Mesothelial cell of epicardium (in vitro differentiated cells): ENCODE results near the gene IQCF6. TPM values are rescaled to one million over a fixed set of nuclear protein-coding genes. Genes with fewer than 3 reads are reported as not detected.
A peak's percentile ranks its signal among the peaks of the same experiment; 100 is the strongest.

Source experiments
- DNase-seq, 2 experiments: peaks; one replicate each; pipeline ENCODE4 v3.0.0; 2021; ENCODE audit warnings: low spot score in 2 of 2; ENCODE audit not compliant: unreplicated experiment in 2 of 2
- H3K27ac Mint-ChIP-seq: 2 replicates; pipeline ENCODE4 v1.8.0; 2021; ENCODE audit warnings: mixed read lengths
- H3K27me3 Mint-ChIP-seq: 2 replicates; pipeline ENCODE4 v1.8.0; 2021; ENCODE audit warnings: low read depth, mixed read lengths
- H3K36me3 Mint-ChIP-seq: 2 replicates; pipeline ENCODE4 v1.8.0; 2021; ENCODE audit warnings: mixed read lengths
- H3K4me1 Mint-ChIP-seq: 2 replicates; pipeline ENCODE4 v1.8.0; 2021; ENCODE audit warnings: mixed read lengths
- H3K4me3 Mint-ChIP-seq: 2 replicates; pipeline ENCODE4 v1.8.0; 2021; ENCODE audit warnings: mild to moderate bottlenecking, moderate library complexity, mixed read lengths
- H3K9me3 Mint-ChIP-seq: 2 replicates; pipeline ENCODE4 v1.8.0; 2021; ENCODE audit warnings: mixed read lengths
- CTCF ChIP-seq: fragments of 200-600 bp; sonication (generic); IDR thresholded peaks from one replicate; pipeline ENCODE4 v1.5.0; 2021; ENCODE audit warnings: antibody characterized with exemption; ENCODE audit not compliant: unreplicated experiment
- total RNA-seq: library from RNA; stranded (reverse); gene quantifications from 3 replicates; pipeline ENCODE4 v1.2.1, GENCODE V29; 2021

The IQCF6 gene
- total RNA-seq, 1 donor from 2014 or later: not detected

GRCh38 chr3:51800750-51801125 lies 21.7 kb upstream of the IQCF6 start:
- no peaks in the 10 kb centered on the region for H3K9me3 Mint-ChIP-seq
- DNase-seq: no peak
- H3K27ac Mint-ChIP-seq: no peak overlapping the region
- peaks cover 11% of the 10 kb centered on the region for H3K27me3 Mint-ChIP-seq
- no peak for TF ChIP-seq CTCF
- H3K4me3 Mint-ChIP-seq: no peak overlapping the region
- no peaks in the 10 kb centered on the region for H3K36me3 Mint-ChIP-seq
- peaks cover 23% of the 10 kb centered on the region for H3K4me1 Mint-ChIP-seq

- Mint-ChIP-seq H3K9me3 (no peaks in the 10 kb centered on the region), H3K36me3 (no peaks in the 10 kb centered on the region), H3K27ac (no peak overlapping the region), H3K4me3 (no peak overlapping the region), H3K27me3 (peaks cover 13% of the 10 kb centered on the region), H3K4me1 (peaks cover 24% of the 10 kb centered on the region)
- DNase-seq: no peak
- TF ChIP-seq CTCF: peak; percentile 75
Measured at GRCh38 chr3:51799879-51800749, 21.1 kb upstream of the IQCF6 start.

GRCh38 chr3:51798411-51798963 lies 19.4 kb upstream of the IQCF6 start:
- no peak for DNase-seq
- H3K9me3 Mint-ChIP-seq: no peaks in the 10 kb centered on the region
- no peak overlapping the region for H3K27ac Mint-ChIP-seq

GRCh38 chr3:51796854-51797253 lies 17.8 kb upstream of the IQCF6 start:
- no peak for TF ChIP-seq CTCF
- Mint-ChIP-seq H3K36me3 (no peaks in the 10 kb centered on the region), H3K27me3 (peaks cover 13% of the 10 kb centered on the region), H3K9me3 (no peaks in the 10 kb centered on the region), H3K4me3 (no peak overlapping the region), H3K27ac (no peak overlapping the region), H3K4me1 (peaks cover 25% of the 10 kb centered on the region)
- DNase-seq: no peak

More at GRCh38 chr3:51798411-51798963, 19.4 kb upstream of the IQCF6 start:
- Mint-ChIP-seq H3K4me3 (peak overlapping the region; percentile 26), H3K4me1 (peaks cover 25% of the 10 kb centered on the region), H3K27me3 (peaks cover 13% of the 10 kb centered on the region), H3K36me3 (no peaks in the 10 kb centered on the region)
- no peak for TF ChIP-seq CTCF

GRCh38 chr3:51794206-51794605 lies 15.2 kb upstream of the IQCF6 start:
- Mint-ChIP-seq H3K4me3 (no peak overlapping the region), H3K9me3 (no peaks in the 10 kb centered on the region), H3K36me3 (no peaks in the 10 kb centered on the region), H3K27ac (no peak overlapping the region), H3K27me3 (peaks cover 13% of the 10 kb centered on the region), H3K4me1 (peaks cover 10% of the 10 kb centered on the region)
- TF ChIP-seq CTCF: no peak
- DNase-seq: no peak
